SW480 (cell line): Measurements from ENCODE around the gene ZNRF3.
"Not testable (repeated sequence)": the region's sequence is repeated elsewhere in the genome, so short reads cannot be mapped to it uniquely, and the experiment has no call there.

ENCODE experiments used
- DNase-seq: peaks from one replicate; pipeline ENCODE4 v3.0.0-alpha.2; 2016; ENCODE audit warnings: low spot score

ZNRF3 gene

GRCh38 chr22:28908810-28909209 lies 25.4 kb downstream of the ZNRF3 start:
- DNase-seq, result not testable (repeated sequence)

- DNase-seq, result no peak
Measured at GRCh38 chr22:28909375-28909774, 26.0 kb downstream of the ZNRF3 start.

- DNase-seq, result no peak
Measured at GRCh38 chr22:28910569-28911303, 27.4 kb downstream of the ZNRF3 start.

GRCh38 chr22:28911304-28911690 lies 27.9 kb downstream of the ZNRF3 start:
- no peak for DNase-seq

GRCh38 chr22:28911777-28912669 lies 28.7 kb downstream of the ZNRF3 start:
- DNase-seq, result no peak

- DNase-seq, result no peak
Measured at GRCh38 chr22:28914201-28914600, 30.8 kb downstream of the ZNRF3 start.

GRCh38 chr22:28915969-28916368 lies 32.6 kb downstream of the ZNRF3 start:
- no peak for DNase-seq

GRCh38 chr22:28917747-28918549 lies 34.6 kb downstream of the ZNRF3 start:
- peak; percentile 98 for DNase-seq

GRCh38 chr22:28918550-28919271 lies 35.3 kb downstream of the ZNRF3 start:
- peak; percentile 80 for DNase-seq

GRCh38 chr22:28920757-28921584 lies 37.6 kb downstream of the ZNRF3 start:
- peak; percentile 99 for DNase-seq

GRCh38 chr22:28921585-28921879 lies 38.2 kb downstream of the ZNRF3 start:
- peak; percentile 67 for DNase-seq

- DNase-seq, result peak; percentile 58
Measured at GRCh38 chr22:28922540-28923244, 39.3 kb downstream of the ZNRF3 start.

GRCh38 chr22:28923826-28924732 lies 40.7 kb downstream of the ZNRF3 start:
- DNase-seq, result peak; percentile 99

GRCh38 chr22:28925916-28926315 lies 42.5 kb downstream of the ZNRF3 start:
- DNase-seq, result peak; percentile 36

- no peak for DNase-seq
Measured at GRCh38 chr22:28927630-28928029, 44.3 kb downstream of the ZNRF3 start.

- no peak for DNase-seq
Measured at GRCh38 chr22:28929197-28929596, 45.8 kb downstream of the ZNRF3 start.

- no peak for DNase-seq
Measured at GRCh38 chr22:28930357-28931007, 47.1 kb downstream of the ZNRF3 start.

- DNase-seq, result no peak
Measured at GRCh38 chr22:28931844-28932567, 48.6 kb downstream of the ZNRF3 start.
